GM10248 (cell line): ENCODE measurements around the gene GSTM1.
"Not testable (repeated sequence)": the region's sequence is repeated elsewhere in the genome, so short reads cannot be mapped to it uniquely, and the experiment has no call there.

Experiments
- CTCF ChIA-PET: fragments of 300-600 bp; sonication (Branson Sonifier 250); formaldehyde crosslinking; extraction: SDS; loops from one replicate; lab custom pipeline; 2021; ENCODE audit warnings: antibody characterized with exemption; lab: Yijun Ruan, JAX
- POLR2A ChIA-PET: fragments of 350-650 bp; sonication (Branson Sonifier 250); formaldehyde crosslinking; extraction: SDS; loops from one replicate; lab custom pipeline; 2020; ENCODE audit warnings: antibody characterized with exemption; lab: Yijun Ruan, JAX
- DNase-seq: peaks from one replicate; pipeline ENCODE4 v3.0.0; 2012; ENCODE audit errors: extremely low spot score
- CTCF ChIP-seq: IDR thresholded peaks from 2 replicates; pipeline ENCODE4 v1.5.1; 2012; ENCODE audit warnings: mild to moderate bottlenecking, low read depth; ENCODE audit errors: extremely low read depth, missing control alignments, control extremely low read depth

GSTM1 gene

GRCh38 chr1:109704173-109704572, 16.6 kb downstream of the GSTM1 start:
- TF ChIP-seq CTCF: no peak
- POLR2A ChIA-PET: no interaction called here
- no peak for DNase-seq
- CTCF ChIA-PET: interaction anchor here (2.3 kb wide), 1 partner anchor 64 kb away, joined by 8 read pairs; no protein-coding TSS in a partner anchor

- ChIA-PET POLR2A (no interaction called here), CTCF (interaction anchor here (0.9 to 2.3 kb wide), 2 partner anchors 19 to 65 kb away, joined by 3 to 8 read pairs; no protein-coding TSS in a partner anchor)
- no peak for TF ChIP-seq CTCF
- no peak for DNase-seq
Measured at GRCh38 chr1:109705411-109705810, 17.8 kb downstream of the GSTM1 start.

- CTCF ChIA-PET: interaction anchor here (1.2 kb wide), 1 partner anchor 69 kb away, joined by 5 read pairs; no protein-coding TSS in a partner anchor
- POLR2A ChIA-PET: not testable (repeated sequence)
Measured at GRCh38 chr1:109708949-109709348, 21.3 kb downstream of the GSTM1 start.

GRCh38 chr1:109709822-109710221, 22.2 kb downstream of the GSTM1 start:
- POLR2A ChIA-PET, DNase-seq: not testable (repeated sequence)
- CTCF ChIA-PET: interaction anchor here (1.2 kb wide), 1 partner anchor 70 kb away, joined by 5 read pairs; no protein-coding TSS in a partner anchor

More at GRCh38 chr1:109708949-109709348, 21.3 kb downstream of the GSTM1 start:
- DNase-seq: not testable (repeated sequence)

- DNase-seq, POLR2A ChIA-PET: not testable (repeated sequence)
- CTCF ChIA-PET: interaction anchor here (1.0 to 1.4 kb wide), 2 partner anchors 22 to 72 kb away, joined by 3 read pairs; no protein-coding TSS in a partner anchor
Measured at GRCh38 chr1:109711593-109712320, 24.1 kb downstream of the GSTM1 start, which contains the start of gene GSTM5. Gene GSTM5, plus strand, starts transcription at chr1:109712251. Its CDS starts 62 bp downstream, at chr1:109712313.

- POLR2A ChIA-PET: no interaction called here
- TF ChIP-seq CTCF: no peak
- CTCF ChIA-PET: interaction anchor here (1.0 to 1.4 kb wide), 2 partner anchors 21 to 72 kb away, joined by 3 read pairs; no protein-coding TSS in a partner anchor
- DNase-seq: no peak
Measured at GRCh38 chr1:109712321-109712864, 24.8 kb downstream of the GSTM1 start.

GRCh38 chr1:109713636-109714035, 26.0 kb downstream of the GSTM1 start:
- CTCF ChIA-PET: no interaction called here

More at GRCh38 chr1:109713636-109714035, 26.0 kb downstream of the GSTM1 start:
- no peak for TF ChIP-seq CTCF
- POLR2A ChIA-PET: no interaction called here
- no peak for DNase-seq
